Mesenchymal stem cell (in vitro differentiated cells and primary cell): ENCODE measurements around the gene SLC39A3.

Experiments used
- DNase-seq: peaks from one replicate; pipeline ENCODE4 v3.0.0-alpha.2; 2013
- H2AFZ ChIP-seq: one replicate; pipeline ENCODE4 v1.6.1; 2013; ENCODE audit warnings: low read depth, mild to moderate bottlenecking, control low read depth, inconsistent platforms, low read length, moderate library complexity
- H2AK5ac ChIP-seq: 2 replicates; pipeline ENCODE4 v1.6.1; 2013; ENCODE audit warnings: low read length, moderate library complexity, mild to moderate bottlenecking, inconsistent platforms; ENCODE audit not compliant: severe bottlenecking
- H2BK120ac ChIP-seq: one replicate; pipeline ENCODE4 v1.6.1; 2013; ENCODE audit warnings: low read depth, mild to moderate bottlenecking, inconsistent platforms, low read length, moderate library complexity
- H2BK12ac ChIP-seq, 2 experiments: one replicate each; pipeline ENCODE4 v1.6.1; 2013; ENCODE audit warnings: inconsistent platforms in 2 of 2, low read length in 2 of 2, mild to moderate bottlenecking in 2 of 2, moderate library complexity in 2 of 2, control low read depth in 1 of 2
- H2BK15ac ChIP-seq: one replicate; pipeline ENCODE4 v1.6.1; 2013; ENCODE audit warnings: mild to moderate bottlenecking, low read depth, inconsistent platforms; ENCODE audit not compliant: poor library complexity, severe bottlenecking
- H2BK5ac ChIP-seq: 2 replicates; pipeline ENCODE4 v1.6.1; 2013; ENCODE audit warnings: low read depth, mild to moderate bottlenecking, low read length, control low read depth, inconsistent platforms; ENCODE audit not compliant: poor library complexity, severe bottlenecking
- H3K14ac ChIP-seq, 2 experiments: one replicate each; pipeline ENCODE4 v1.6.1; 2013; ENCODE audit warnings: inconsistent platforms in 2 of 2, low read length in 2 of 2, control low read depth in 1 of 2, mild to moderate bottlenecking in 1 of 2, moderate library complexity in 1 of 2
- H3K18ac ChIP-seq, 2 experiments: one replicate each; pipeline ENCODE4 v1.6.1; 2013; ENCODE audit warnings: inconsistent platforms in 2 of 2, low read length in 2 of 2, control low read depth in 1 of 2, low read depth in 1 of 2, mild to moderate bottlenecking in 1 of 2
- H3K23ac ChIP-seq, 2 experiments: one replicate each; pipeline ENCODE4 v1.6.1; 2013; ENCODE audit warnings: inconsistent platforms in 2 of 2, low read length in 2 of 2, mild to moderate bottlenecking in 2 of 2, moderate library complexity in 2 of 2, control low read depth in 1 of 2
- H3K27ac ChIP-seq: 2 replicates; pipeline ENCODE4 v1.5.1; 2013; ENCODE audit warnings: mild to moderate bottlenecking, moderate library complexity, low read length, control low read depth, inconsistent platforms; ENCODE audit not compliant: poor library complexity, severe bottlenecking
- H3K27me3 ChIP-seq, 2 experiments: 2 replicates each; pipeline versions ENCODE4 v1.6.1 to v1.7.0; 2013; ENCODE audit warnings: low read length in 2 of 2, mild to moderate bottlenecking in 2 of 2, moderate library complexity in 2 of 2, control low read depth in 1 of 2, inconsistent platforms in 1 of 2; ENCODE audit not compliant: control insufficient read depth in 1 of 2, insufficient read depth in 1 of 2
- H3K36me3 ChIP-seq, 2 experiments: 2 replicates each; pipeline versions ENCODE4 v1.6.1 to v1.7.0; 2013; ENCODE audit warnings: low read length in 2 of 2, control low read depth in 1 of 2, inconsistent platforms in 1 of 2, low read depth in 1 of 2, mild to moderate bottlenecking in 1 of 2; ENCODE audit not compliant: insufficient read depth in 2 of 2, control insufficient read depth in 1 of 2
- H3K4ac ChIP-seq, 2 experiments: one replicate each; pipeline ENCODE4 v1.6.1; 2013; ENCODE audit warnings: inconsistent platforms in 2 of 2, low read length in 2 of 2, mild to moderate bottlenecking in 2 of 2, moderate library complexity in 2 of 2, control low read depth in 1 of 2, low read depth in 1 of 2
- H3K4me1 ChIP-seq: 2 replicates; pipeline ENCODE4 v1.6.1; 2013; ENCODE audit warnings: low read depth, low read length, control low read depth; ENCODE audit not compliant: control insufficient read depth, insufficient read depth
- H3K4me2 ChIP-seq: 2 replicates; pipeline ENCODE4 v1.6.1; 2013; ENCODE audit warnings: low read length, mild to moderate bottlenecking, inconsistent platforms; ENCODE audit not compliant: poor library complexity, severe bottlenecking
- H3K4me3 ChIP-seq, 2 experiments: 2 replicates each; pipeline versions ENCODE4 v1.5.1 to v1.7.0; 2013; ENCODE audit warnings: low read length in 2 of 2, mild to moderate bottlenecking in 2 of 2, control low read depth in 1 of 2, low read depth in 1 of 2; ENCODE audit not compliant: insufficient read depth in 1 of 2
- H3K79me1 ChIP-seq: replicated peaks from 2 replicates; pipeline ENCODE4 v1.6.1; 2013; ENCODE audit warnings: mild to moderate bottlenecking, control low read depth, low read length, inconsistent platforms; ENCODE audit not compliant: poor library complexity, severe bottlenecking
- H3K9ac ChIP-seq: 2 replicates; pipeline ENCODE4 v1.7.0; 2013; ENCODE audit warnings: mild to moderate bottlenecking, low read length, moderate library complexity
- H3K9me3 ChIP-seq: 2 replicates; pipeline ENCODE4 v1.7.0; 2013; ENCODE audit warnings: mild to moderate bottlenecking, low read length; ENCODE audit not compliant: control insufficient read depth
- H4K8ac ChIP-seq: one replicate; pipeline ENCODE4 v1.6.1; 2013; ENCODE audit warnings: inconsistent platforms, mild to moderate bottlenecking, low read length, moderate library complexity
- H4K91ac ChIP-seq: one replicate; pipeline ENCODE4 v1.6.1; 2013; ENCODE audit warnings: mild to moderate bottlenecking, low read length, inconsistent platforms
- WGBS: methylation state at CpG from one replicate; pipeline ENCODE4 v1.1.7; 2013; ENCODE audit warnings: mixed read lengths; 5-methylcytosine and 5-hydroxymethylcytosine counted together

SLC39A3 gene

GRCh38 chr19:2724148-2724557, 15.7 kb downstream of the SLC39A3 start:
- Histone ChIP-seq H3K23ac (no peak overlapping the region), H3K27ac (no peak overlapping the region), H2AK5ac (no peak overlapping the region), H2BK5ac (no peak overlapping the region), H3K4me2 (no peak overlapping the region), H3K79me1 (no peaks in the 10 kb centered on the region), H3K14ac (no peak overlapping the region), H4K91ac (no peak overlapping the region), H3K4me1 (peaks cover 34% of the 10 kb centered on the region), H3K4ac (no peak overlapping the region), H2BK12ac (peak overlapping the region in 1 of 2 experiments; percentile 45), H3K27me3 (peaks cover 22 to 59% of the 10 kb centered on the region in 2 experiments), H3K9ac (no peak overlapping the region), H2BK15ac (no peak overlapping the region), H3K9me3 (no peaks in the 10 kb centered on the region), H2BK120ac (no peak overlapping the region), H4K8ac (no peak overlapping the region), H3K36me3 (no peaks in the 10 kb centered on the region), H3K4me3 (no peak overlapping the region), H2AFZ (no peak overlapping the region), H3K18ac (peak overlapping the region in 1 of 2 experiments; percentile 38)
- 77% methylated on average over 7 of the region's 7 CpGs for WGBS
- DNase-seq, result no peak

GRCh38 chr19:2723747-2724146, 16.1 kb downstream of the SLC39A3 start:
- H2BK5ac ChIP-seq, result no peak overlapping the region
- H4K91ac ChIP-seq, result no peak overlapping the region
- peak overlapping the region; percentile 46 for H2BK15ac ChIP-seq
- no peak overlapping the region for H3K4me2 ChIP-seq
- 87% methylated on average over 14 of the region's 14 CpGs for WGBS
- H3K23ac ChIP-seq, result no peak overlapping the region
- H2BK120ac ChIP-seq, result no peak overlapping the region
- H3K36me3 ChIP-seq, result no peaks in the 10 kb centered on the region
- H3K4me3 ChIP-seq, result no peak overlapping the region
- H2AK5ac ChIP-seq, result no peak overlapping the region
- H3K27me3 ChIP-seq, result peaks cover 19 to 62% of the 10 kb centered on the region in 2 experiments
- no peak overlapping the region for H2AFZ ChIP-seq
- H3K4ac ChIP-seq, result no peak overlapping the region
- DNase-seq, result no peak
- no peak overlapping the region for H4K8ac ChIP-seq
- H3K9ac ChIP-seq, result peak overlapping the region; percentile 81
- H3K18ac ChIP-seq, result peak overlapping the region; percentile 35 to 38
- no peak overlapping the region for H3K27ac ChIP-seq
- peaks cover 34% of the 10 kb centered on the region for H3K4me1 ChIP-seq
- H3K9me3 ChIP-seq, result no peaks in the 10 kb centered on the region
- no peak overlapping the region for H3K14ac ChIP-seq
- H2BK12ac ChIP-seq, result no peak overlapping the region
- no peaks in the 10 kb centered on the region for H3K79me1 ChIP-seq

DNA sequence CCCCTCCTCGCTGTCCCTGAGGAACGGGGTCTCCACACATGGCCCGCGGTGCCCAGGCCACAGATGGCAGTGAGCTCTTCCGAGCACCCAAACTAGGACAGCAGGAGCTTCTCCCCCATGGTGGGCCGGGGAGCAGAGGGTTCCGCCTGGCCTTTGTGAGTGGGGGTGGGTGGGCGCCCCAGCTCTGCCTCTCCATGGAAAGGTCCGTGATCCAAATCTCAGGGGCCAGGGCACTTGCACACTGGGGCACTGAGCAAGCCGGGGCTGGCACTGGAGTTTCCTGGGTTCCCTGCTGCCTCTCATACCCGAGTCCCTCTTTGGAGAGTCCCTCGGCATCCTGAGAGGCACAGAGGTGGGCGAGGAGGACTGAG, 16.5 kb downstream of the SLC39A3 start:
- Histone ChIP-seq H3K9me3 (no peaks in the 10 kb centered on the region), H3K18ac (peak overlapping the region; percentile 35 to 38), H3K4me3 (no peak overlapping the region), H3K4me2 (peak overlapping the region; percentile 18), H3K4ac (no peak overlapping the region), H3K14ac (no peak overlapping the region), H2BK12ac (no peak overlapping the region), H3K27ac (no peak overlapping the region), H3K27me3 (peaks cover 16 to 62% of the 10 kb centered on the region in 2 experiments), H3K36me3 (no peaks in the 10 kb centered on the region), H3K23ac (no peak overlapping the region), H3K79me1 (no peaks in the 10 kb centered on the region), H2BK15ac (peak overlapping the region; percentile 46), H2BK120ac (no peak overlapping the region), H4K91ac (no peak overlapping the region), H2BK5ac (no peak overlapping the region), H3K9ac (peak overlapping the region; percentile 81), H4K8ac (no peak overlapping the region), H3K4me1 (peaks cover 34% of the 10 kb centered on the region), H2AFZ (no peak overlapping the region), H2AK5ac (no peak overlapping the region)
- WGBS, result 86% methylated on average over 13 of the region's 13 CpGs
- no peak for DNase-seq

DNA sequence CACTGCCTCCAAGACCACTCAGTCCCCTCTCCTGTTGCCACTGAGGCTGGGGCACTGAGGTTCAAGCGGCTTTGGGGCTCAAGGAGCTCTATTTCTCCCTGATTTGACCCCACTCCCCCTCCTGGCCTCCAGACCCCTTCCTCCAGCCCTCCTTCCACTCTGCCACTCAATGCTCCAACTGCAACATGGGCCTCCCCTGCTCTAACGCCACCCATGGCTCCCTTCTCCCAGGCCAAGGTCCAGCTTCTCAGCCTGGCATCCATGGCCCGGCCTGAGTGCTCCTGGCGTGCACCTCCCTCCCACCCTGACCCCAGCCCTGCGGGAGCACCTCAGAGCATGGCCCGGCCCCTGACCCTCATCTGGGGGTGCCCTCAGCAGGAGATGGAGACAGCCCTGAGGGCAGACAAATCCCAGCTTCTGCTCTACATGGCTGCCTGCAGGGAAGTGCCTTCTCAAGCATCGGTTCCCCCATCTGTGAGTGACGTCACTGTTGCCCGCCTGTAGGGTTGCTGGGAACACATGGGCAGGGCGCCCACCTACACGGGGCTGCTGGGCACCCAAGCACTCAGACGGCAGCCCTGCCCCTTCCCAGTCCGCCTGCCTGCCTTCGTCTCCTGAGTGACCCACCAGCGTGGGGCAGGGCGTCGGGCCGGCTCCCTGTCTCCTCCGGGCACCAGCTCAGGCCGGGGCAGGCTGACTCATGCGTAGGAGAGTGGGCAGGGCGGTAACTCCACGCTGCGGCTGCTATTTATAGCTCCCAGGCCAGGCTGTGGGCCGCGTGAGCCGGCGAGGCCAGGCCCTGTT, 17.1 kb downstream of the SLC39A3 start:
- Histone ChIP-seq H2BK12ac (peak overlapping the region in 1 of 2 experiments; percentile 25), H3K14ac (no peak overlapping the region), H3K4me1 (peaks cover 34% of the 10 kb centered on the region), H3K4me2 (peak overlapping the region; percentile 18), H3K23ac (no peak overlapping the region), H4K91ac (no peak overlapping the region), H3K9me3 (no peaks in the 10 kb centered on the region), H2BK15ac (no peak overlapping the region), H2BK5ac (no peak overlapping the region), H3K4ac (no peak overlapping the region), H3K27ac (no peak overlapping the region), H4K8ac (no peak overlapping the region), H3K36me3 (no peaks in the 10 kb centered on the region), H3K18ac (peak overlapping the region in 1 of 2 experiments; percentile 32), H3K9ac (peak overlapping the region; percentile 81), H3K27me3 (peaks cover 13 to 59% of the 10 kb centered on the region in 2 experiments), H3K4me3 (no peak overlapping the region), H2BK120ac (no peak overlapping the region), H2AK5ac (no peak overlapping the region), H2AFZ (no peak overlapping the region), H3K79me1 (no peaks in the 10 kb centered on the region)
- whole genome bisulfite sequencing, result 64% methylated on average over 28 of the region's 28 CpGs
- DNase-seq, result peak; percentile 77
